Stimulated activated naive CD8-positive, alpha-beta T cell treated with anti-CD3 and anti-CD28 coated beads, Interleukin-15, Interleukin-2, amounts not matched to agents 100 U/mL and 50 U/mL, for 24 hours (primary cell): ENCODE data around the gene APLP2.
"Not testable (repeated sequence)": the region's sequence is repeated elsewhere in the genome, so short reads cannot be mapped to it uniquely, and the experiment has no call there.

ENCODE experiments used
- ATAC-seq: fragments of 150-1000 bp; cut with Tn5 transposase; one replicate; pipeline ENCODE4 v1.10.0; 2021
- DNase-seq: peaks from one replicate; pipeline ENCODE4 v3.0.0; 2021

The APLP2 gene

DNA sequence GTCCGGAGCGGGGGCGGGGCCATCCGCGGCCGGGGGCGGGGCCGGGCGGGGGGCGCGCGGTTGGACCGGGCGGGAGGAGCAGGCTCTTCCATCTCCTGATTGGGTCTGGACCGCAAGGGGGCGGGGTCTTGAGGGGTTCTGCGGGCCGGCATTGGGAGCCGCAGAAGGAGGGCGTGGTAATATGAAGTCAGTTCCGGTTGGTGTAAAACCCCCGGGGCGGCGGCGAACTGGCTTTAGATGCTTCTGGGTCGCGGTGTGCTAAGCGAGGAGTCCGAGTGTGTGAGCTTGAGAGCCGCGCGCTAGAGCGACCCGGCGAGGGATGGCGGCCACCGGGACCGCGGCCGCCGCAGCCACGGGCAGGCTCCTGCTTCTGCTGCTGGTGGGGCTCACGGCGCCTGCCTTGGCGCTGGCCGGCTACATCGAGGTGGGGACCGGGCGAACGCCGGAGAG lies at the start of gene APLP2:
TSS of gene APLP2 (plus strand) at position 236 of the 450 bp plus-strand sequence. CDS start at position 320, 84 bp downstream.
- DNase-seq = peak; percentile 97
- peak; percentile 98 for ATAC-seq

DNA sequence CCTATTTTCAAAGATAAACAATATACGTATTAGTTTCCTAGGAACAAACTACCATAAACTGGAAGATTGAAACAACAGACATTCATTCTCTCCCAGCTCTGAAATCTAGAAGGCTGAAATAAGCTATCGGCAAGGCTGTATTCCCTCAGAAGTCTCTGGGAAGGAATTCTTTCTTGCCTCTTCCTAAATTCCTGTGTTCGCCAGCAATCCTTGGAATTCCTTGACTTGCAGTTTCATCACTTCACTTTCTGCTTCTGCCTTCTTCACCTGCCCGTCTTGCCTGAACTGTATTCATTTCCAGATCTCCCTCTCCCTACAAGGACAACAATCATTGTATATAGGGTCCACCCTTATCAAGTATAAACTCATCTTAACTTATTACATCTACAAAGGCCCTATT lies 49.4 kb upstream of the APLP2 start:
- ATAC-seq = no peak
- DNase-seq = no peak

- not testable (repeated sequence) for ATAC-seq, DNase-seq
Observed at GRCh38 chr11:130021606-130022005, 48.1 kb upstream of the APLP2 start.

GRCh38 chr11:130022799-130023198 lies 46.9 kb upstream of the APLP2 start:
- no peak for DNase-seq
- ATAC-seq = no peak

DNA sequence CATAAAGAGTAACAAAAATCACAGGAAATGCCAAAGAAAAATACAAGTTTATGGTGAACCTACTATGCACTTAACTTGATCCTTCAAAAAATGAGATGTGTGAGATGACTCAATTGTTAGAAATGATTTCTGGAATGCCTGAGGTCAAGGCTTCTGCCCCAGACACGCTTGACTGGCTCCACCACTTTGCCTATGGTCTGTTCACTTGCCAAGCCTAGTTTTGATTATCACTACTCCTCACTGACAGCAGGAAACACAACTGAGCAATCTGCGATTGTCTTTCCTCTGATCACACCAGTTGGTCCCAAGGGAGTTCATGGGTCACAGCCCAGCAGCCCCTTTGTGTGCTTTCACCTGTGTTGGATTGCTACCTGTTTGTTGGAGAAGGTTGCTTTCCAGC lies 46.5 kb upstream of the APLP2 start:
- no peak for DNase-seq
- ATAC-seq = no peak

DNA sequence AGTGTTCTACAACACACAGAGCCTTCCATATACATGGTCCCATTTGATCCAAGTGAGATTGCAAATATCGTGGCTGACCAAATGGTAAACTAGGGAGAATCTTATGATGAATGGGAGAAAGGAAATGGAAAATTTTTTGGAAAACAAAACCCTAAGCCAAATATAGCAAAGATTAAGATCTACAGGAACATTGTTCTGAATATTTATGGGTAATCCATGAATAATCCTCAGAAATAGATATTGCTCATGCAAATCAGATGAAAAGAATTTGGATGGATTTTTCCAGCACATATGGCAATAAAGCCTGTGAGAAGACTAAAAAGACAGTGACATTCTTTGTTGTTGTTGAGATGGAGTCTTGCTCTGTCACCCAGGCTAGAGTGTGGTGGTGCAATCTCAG lies 45.3 kb upstream of the APLP2 start:
- ATAC-seq (no peak), DNase-seq (no peak)

- DNase-seq = no peak
- ATAC-seq = no peak
Observed at GRCh38 chr11:130025371-130025770, 44.3 kb upstream of the APLP2 start.

DNA sequence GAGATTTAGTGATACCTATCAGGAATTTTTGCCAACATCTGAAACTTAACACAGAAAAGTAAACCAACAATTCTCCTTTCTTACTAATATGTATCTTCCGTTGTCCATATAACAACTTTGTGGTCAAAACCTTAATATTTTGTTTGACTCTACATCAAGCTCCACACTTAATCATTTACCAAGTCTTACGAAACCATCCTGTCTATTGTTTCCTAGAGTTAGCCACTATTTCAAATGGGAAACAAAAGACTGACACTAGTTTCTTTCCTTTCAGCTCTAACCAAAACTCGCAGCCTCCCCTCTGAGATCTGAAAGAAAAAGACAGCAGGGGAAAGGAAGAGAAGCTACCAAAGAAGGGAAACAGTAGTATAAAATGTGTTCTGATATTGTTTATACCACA lies 40.6 kb upstream of the APLP2 start:
- no peak for DNase-seq
- ATAC-seq = no peak

GRCh38 chr11:130031056-130031455 lies 38.6 kb upstream of the APLP2 start:
- ATAC-seq = no peak
- no peak for DNase-seq

DNA sequence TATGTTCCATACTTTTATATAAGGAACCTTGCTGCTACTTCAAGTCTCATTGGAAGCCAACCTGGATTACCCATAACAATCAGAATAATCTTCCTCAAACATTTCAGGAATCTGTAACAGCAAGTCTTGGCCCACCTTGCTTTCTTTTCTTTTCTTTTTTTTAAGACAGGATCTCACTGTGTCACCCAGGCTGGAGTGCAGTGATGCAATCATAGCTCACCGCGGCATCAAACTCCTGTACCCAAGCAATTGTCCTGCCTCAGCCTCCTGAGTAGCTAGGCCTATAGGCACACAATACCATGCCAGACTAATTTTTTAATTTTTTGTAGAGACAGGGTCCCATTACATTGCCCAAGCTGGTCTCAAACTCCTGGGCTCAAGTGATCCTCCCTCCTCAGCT lies 37.7 kb upstream of the APLP2 start:
- no peak for ATAC-seq
- no peak for DNase-seq

GRCh38 chr11:130032931-130033330 lies 36.8 kb upstream of the APLP2 start:
- ATAC-seq (no peak), DNase-seq (no peak)

GRCh38 chr11:130034236-130034635 lies 35.5 kb upstream of the APLP2 start:
- ATAC-seq (no peak), DNase-seq (no peak)

- ATAC-seq = no peak
Observed at GRCh38 chr11:130037058-130037457, 32.6 kb upstream of the APLP2 start.

DNA sequence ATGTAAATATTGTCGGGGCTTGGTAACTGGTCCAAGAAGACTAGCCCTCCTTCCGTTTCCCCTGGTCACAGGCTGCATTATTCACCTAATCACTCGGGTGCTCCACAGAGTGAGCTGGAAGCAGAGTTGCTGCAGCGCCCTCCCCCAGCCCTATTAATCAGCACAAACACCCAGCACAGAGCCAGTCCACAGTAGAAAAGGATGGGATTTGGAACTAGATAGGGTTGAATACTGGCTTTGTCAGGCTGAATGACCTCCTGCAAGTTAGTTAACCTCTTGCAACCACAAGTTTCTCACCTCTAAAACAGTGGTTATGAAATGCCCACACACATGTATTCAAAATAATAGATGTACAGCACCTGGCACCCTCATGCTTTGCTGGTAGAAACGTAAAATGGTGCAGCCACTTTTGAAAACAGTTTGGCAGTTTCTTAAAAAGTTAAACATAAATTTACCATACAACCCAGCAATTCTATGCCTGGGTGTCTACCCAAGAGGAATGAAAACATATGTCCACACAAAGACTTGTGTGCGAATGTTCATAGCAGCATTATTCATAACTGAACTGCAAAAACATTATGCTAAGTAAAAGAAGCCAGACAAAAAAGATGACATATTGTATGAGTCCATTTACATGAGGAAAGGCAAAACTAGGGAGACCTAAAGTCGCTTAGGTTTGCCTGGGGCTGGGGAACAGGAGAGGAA lies 31.7 kb upstream of the APLP2 start:
- DNase-seq = no peak
- no peak for ATAC-seq

More at GRCh38 chr11:130037058-130037457, 32.6 kb upstream of the APLP2 start:
- no peak for DNase-seq

GRCh38 chr11:130040281-130040940 lies 29.3 kb upstream of the APLP2 start:
- DNase-seq (no peak), ATAC-seq (no peak)

- ATAC-seq = peak; percentile 14
Observed at GRCh38 chr11:130042093-130042591, 27.6 kb upstream of the APLP2 start.

DNA sequence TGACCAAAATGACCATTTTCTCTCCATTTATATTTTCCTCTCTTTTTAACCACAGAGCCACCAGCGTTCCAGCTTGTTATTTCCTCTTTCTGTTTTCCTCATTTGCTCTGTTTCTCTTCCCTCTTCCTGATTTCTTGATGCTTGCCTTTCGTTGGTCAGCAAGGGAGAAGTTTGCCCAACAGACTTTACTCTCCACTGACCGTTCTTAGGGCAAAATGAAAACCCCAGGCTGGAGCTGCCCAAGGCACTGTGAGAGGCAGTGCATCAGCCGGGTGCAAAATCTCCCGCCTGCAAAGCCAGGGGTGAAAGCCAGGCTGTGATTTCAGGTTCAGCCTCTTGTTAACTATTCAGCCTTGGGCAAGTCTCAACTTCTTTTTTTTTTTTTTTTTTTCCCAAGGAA lies 26.1 kb upstream of the APLP2 start:
- ATAC-seq (no peak), DNase-seq (no peak)

More at GRCh38 chr11:130042093-130042591, 27.6 kb upstream of the APLP2 start:
- no peak for DNase-seq

DNA sequence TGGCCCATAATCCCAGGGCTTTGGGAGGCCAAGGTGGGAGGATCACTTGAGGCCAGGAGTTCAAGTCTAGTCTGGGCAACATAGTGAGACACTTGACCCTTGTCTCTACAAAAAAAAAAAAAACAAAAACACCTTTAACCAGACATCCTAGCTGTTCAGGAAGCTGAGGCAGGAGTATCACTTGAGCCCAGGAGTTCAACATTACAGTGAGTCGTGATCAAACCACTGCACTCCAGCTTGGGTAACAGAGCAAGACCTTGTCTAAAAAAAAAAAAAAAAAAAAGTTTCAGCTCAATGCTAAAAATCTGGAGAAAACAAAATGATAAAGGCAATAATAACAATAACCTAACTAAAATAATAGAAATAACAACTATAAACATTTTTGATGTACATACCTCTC lies 22.6 kb upstream of the APLP2 start:
- DNase-seq (no peak), ATAC-seq (no peak)

- DNase-seq = no peak
- ATAC-seq = no peak
Observed at GRCh38 chr11:130049328-130049771, 20.3 kb upstream of the APLP2 start.

- DNase-seq (no peak), ATAC-seq (no peak)
Observed at GRCh38 chr11:130050257-130050656, 19.4 kb upstream of the APLP2 start.

DNA sequence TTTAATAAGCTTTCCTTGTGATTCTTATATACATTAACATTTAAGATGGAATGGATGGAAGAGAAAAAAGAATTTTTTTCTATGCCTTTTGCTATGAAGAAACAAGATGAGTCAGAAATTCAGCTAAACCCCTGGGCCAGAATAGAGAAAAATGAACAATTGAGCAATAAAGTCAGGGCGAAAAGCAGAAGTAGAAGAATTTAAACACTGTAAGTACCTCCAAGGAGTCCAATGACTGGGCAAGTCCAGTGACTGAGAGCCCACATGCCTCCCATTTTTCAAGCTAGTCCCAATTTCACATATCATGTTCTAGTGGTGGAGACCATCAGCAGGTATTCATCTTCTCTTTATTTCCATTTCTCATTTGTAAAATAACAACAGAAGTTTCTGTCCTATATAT lies 18.6 kb upstream of the APLP2 start:
- ATAC-seq (no peak), DNase-seq (no peak)

DNA sequence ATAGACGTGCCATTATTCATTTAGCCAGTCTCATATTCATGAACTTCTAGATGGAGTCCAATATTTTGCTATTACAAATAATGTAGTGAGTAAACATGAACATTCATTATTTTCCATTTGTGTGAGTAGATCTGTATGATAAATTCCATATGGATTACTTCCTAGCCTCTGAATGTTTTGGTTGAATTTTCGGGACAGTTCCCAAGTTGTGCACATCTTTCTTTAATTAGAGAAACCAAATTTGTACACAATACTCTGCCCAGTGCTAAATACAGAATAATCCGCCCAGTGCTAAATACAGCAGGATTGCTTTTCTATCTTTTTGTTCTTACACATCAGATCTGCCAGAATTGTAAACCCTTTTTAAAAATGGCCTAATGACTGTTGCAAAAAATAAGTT lies 17.1 kb upstream of the APLP2 start:
- ATAC-seq (no peak), DNase-seq (no peak)

GRCh38 chr11:130054966-130055365 lies 14.7 kb upstream of the APLP2 start:
- no peak for ATAC-seq
- no peak for DNase-seq

DNA sequence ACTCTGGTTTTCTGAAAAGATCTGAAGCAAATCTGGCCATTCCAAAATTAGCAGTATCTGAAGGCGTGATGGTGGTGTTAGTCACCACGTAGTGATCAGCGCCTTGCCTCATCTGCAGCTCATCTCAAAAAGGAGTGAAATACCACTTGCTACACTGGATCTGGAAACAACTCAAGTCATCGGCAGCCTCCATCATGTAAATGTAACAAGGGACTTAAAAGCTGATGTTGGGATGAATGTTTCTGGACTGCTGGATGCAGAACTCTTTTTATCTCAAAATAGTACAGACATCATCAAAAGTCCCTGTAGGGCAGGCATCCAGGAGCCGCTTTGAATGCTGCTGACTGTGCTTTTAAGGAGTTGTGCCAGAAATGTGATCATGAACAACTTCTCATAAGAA lies 14.1 kb upstream of the APLP2 start:
- DNase-seq (no peak), ATAC-seq (no peak)
